DOHH2 (cell line): ENCODE data around the gene ZNHIT6.

Experiments
- CTCF ChIP-seq: fragments of 200-600 bp; sonication (generic); IDR thresholded peaks from one replicate; pipeline ENCODE4 v1.5.1; 2014; ENCODE audit warnings: antibody characterized with exemption, mild to moderate bottlenecking, low read depth, low read length; ENCODE audit not compliant: poor library complexity, severe bottlenecking
- EZH2phosphoT487 ChIP-seq: fragments of 200-600 bp; sonication (generic); IDR thresholded peaks from 2 replicates; pipeline ENCODE4 v1.6.1; 2017; ENCODE audit warnings: borderline replicate concordance, mild to moderate bottlenecking, antibody characterized with exemption, low read length, moderate library complexity, mixed read lengths

- TF ChIP-seq CTCF (no peak), EZH2phosphoT487 (no peak)
Observed at GRCh38 chr1:85612704-85613361, 95.4 kb downstream of the ZNHIT6 start.
